ENCODE data around the gene FHOD3. TPM values are rescaled to one million over a fixed set of nuclear protein-coding genes. Genes with fewer than 3 reads are reported as not detected.

The FHOD3 gene
- total RNA-seq (2022; extraction: Qiagen RNA extraction) = 1.9 to 3.4 TPM (median 2.8 TPM) in 5 replicates

GRCh38 chr18:36297417-36298125 is at the start of gene FHOD3:
Gene FHOD3, plus strand, starts transcription at chr18:36297713. Its CDS starts 123 bp downstream, at chr18:36297836.

GRCh38 chr18:36828630-36829361 is 531.3 kb downstream of the FHOD3 start, which contains the start of the genes KIAA1328 and TPGS2:
Gene KIAA1328, plus strand, starts transcription at chr18:36829127. Its CDS starts 12 bp downstream, at chr18:36829139.
Gene TPGS2, minus strand, starts transcription at chr18:36829002. Its CDS starts 235 bp downstream, at chr18:36828767.

Other genes with a start within 250 kb of the FHOD3 start
- 16.9 to 23.2 TPM (median 21.6 TPM) in 5 replicates for gene RPRD1A, start 230.2 kb upstream of the FHOD3 start, total RNA-seq (2022; extraction: Qiagen RNA extraction)
- gene SLC39A6, start 168.4 kb upstream of the FHOD3 start, total RNA-seq (2022; extraction: Qiagen RNA extraction) = 39.2 to 57.6 TPM (median 46.3 TPM) in 5 replicates
- gene ELP2, start 167.8 kb upstream of the FHOD3 start, total RNA-seq (2022; extraction: Qiagen RNA extraction) = 33.9 to 39.4 TPM (median 35.9 TPM) in 5 replicates
- 3.5 to 4.7 TPM (median 3.6 TPM) in 5 replicates for gene MOCOS, start 110.2 kb upstream of the FHOD3 start, total RNA-seq (2022; extraction: Qiagen RNA extraction)